Uterus (tissue), 2 donors: ENCODE results near the gene NRTN.

Experiments
- POLR2A ChIP-seq, 2 donors: fragments of 450-650 bp; IDR thresholded peaks; one replicate each; pipeline ENCODE4 v1.6.1; 2016; ENCODE audit warnings: antibody characterized with exemption in 2 of 2, mild to moderate bottlenecking in 1 of 2, moderate library complexity in 1 of 2
- TF ChIP-seq, protein P1 (sequence below), 4 experiments: fragments of 200-600 bp in 2 of 4; fragments of 450-650 bp in 2 of 4; sonication (generic) in 2 of 4; IDR thresholded peaks; one replicate each; pipeline ENCODE4 v1.5.1; 2016 to 2019; ENCODE audit warnings: antibody characterized with exemption in 4 of 4, mild to moderate bottlenecking in 2 of 4, moderate library complexity in 1 of 4

DNA sequence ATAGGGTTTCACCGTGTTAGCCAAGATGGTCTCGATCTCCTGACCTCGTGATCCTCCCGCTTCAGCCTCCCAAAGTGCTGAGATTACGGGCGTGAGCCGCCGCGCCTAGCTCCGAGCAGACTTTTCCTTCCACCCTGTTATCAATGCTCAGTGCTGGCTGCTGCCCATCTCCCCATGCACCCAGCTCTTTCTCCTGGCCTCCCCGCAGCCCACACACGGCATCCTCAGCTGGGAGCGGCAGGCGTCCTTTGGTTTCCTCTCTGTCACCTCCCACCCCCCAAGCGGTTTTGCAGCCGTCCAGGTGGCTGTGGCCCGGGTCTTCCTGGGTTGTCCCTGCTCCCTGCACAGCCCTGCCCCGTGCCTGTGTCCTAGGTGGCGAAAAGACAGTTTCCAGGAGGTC lies 32.5 kb upstream of the NRTN start:
- TF ChIP-seq, protein P1, sequence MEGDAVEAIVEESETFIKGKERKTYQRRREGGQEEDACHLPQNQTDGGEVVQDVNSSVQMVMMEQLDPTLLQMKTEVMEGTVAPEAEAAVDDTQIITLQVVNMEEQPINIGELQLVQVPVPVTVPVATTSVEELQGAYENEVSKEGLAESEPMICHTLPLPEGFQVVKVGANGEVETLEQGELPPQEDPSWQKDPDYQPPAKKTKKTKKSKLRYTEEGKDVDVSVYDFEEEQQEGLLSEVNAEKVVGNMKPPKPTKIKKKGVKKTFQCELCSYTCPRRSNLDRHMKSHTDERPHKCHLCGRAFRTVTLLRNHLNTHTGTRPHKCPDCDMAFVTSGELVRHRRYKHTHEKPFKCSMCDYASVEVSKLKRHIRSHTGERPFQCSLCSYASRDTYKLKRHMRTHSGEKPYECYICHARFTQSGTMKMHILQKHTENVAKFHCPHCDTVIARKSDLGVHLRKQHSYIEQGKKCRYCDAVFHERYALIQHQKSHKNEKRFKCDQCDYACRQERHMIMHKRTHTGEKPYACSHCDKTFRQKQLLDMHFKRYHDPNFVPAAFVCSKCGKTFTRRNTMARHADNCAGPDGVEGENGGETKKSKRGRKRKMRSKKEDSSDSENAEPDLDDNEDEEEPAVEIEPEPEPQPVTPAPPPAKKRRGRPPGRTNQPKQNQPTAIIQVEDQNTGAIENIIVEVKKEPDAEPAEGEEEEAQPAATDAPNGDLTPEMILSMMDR (IDR thresholded peaks at IDR 0.05): no peak
- TF ChIP-seq POLR2A (IDR thresholded peaks at IDR 0.05): no peak
